GM19240 (cell line): ENCODE data around the gene ABHD16B.
"Not testable (repeated sequence)": the region's sequence is repeated elsewhere in the genome, so short reads cannot be mapped to it uniquely, and the experiment has no call there.

ENCODE experiments used
- DNase-seq: peaks from one replicate; pipeline ENCODE4 v3.0.0; 2011; ENCODE audit warnings: low spot score; ENCODE audit not compliant: insufficient read length

Gene ABHD16B

DNA sequence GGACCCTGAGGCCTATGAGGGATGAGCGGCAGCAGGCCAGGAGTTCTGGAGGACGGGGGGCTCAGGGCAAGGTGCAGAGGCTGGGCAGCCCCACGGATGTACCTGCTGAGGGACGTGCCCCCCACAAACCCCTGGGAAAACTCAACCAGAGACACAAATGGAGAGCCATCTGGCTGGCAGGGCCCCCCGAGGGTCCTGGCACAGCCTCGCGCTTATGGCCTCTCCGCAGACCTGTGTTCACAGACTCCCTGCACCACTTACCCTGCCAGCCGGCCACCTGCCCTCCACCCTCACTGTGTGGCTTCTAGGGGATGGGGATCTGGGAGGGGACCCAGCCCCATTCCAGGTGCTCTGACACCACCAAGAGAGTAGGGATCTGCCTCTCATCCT lies 26.8 kb upstream of the ABHD16B start:
- DNase-seq = no peak

DNA sequence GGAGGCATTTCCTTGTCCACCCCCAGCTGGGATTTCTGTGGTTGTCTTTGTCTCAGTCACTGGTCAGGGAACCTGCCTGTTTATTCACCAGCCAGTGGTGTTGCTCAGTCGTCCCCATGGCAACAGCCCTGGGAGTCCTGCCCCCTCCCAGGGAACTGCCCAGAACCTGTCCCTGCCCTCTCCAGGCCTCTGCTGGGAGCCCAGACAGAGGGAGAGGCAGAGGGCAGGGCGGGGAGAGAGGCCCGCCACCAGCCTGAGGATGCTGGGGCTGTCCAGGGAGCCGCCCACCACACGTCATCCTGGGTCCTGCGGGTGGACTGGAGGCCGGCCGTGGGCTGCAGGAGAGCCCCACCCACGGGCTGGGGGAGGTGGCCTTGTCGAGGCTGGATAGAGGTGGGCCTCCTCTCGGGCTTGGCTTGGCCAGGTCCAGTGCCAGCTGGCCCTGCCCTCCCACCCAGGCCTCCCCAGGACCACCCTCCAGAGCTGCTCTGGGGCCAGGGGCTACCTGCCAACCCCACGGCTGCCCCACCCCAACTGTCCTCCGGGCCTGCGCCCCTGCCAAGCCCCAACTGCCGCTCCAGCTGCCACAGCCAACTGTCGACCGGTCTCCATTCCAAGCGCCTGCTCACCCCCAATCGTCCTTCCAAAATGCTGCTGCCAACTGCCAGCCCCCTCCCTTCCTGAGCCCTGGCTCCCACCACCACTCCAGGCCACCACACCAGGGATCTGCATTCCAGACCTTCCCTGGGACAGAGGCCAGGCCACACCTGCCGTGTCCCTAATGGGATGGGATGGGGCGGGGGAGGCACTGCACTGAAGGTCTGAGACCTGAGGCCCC lies 26.1 kb upstream of the ABHD16B start:
- no peak for DNase-seq

DNA sequence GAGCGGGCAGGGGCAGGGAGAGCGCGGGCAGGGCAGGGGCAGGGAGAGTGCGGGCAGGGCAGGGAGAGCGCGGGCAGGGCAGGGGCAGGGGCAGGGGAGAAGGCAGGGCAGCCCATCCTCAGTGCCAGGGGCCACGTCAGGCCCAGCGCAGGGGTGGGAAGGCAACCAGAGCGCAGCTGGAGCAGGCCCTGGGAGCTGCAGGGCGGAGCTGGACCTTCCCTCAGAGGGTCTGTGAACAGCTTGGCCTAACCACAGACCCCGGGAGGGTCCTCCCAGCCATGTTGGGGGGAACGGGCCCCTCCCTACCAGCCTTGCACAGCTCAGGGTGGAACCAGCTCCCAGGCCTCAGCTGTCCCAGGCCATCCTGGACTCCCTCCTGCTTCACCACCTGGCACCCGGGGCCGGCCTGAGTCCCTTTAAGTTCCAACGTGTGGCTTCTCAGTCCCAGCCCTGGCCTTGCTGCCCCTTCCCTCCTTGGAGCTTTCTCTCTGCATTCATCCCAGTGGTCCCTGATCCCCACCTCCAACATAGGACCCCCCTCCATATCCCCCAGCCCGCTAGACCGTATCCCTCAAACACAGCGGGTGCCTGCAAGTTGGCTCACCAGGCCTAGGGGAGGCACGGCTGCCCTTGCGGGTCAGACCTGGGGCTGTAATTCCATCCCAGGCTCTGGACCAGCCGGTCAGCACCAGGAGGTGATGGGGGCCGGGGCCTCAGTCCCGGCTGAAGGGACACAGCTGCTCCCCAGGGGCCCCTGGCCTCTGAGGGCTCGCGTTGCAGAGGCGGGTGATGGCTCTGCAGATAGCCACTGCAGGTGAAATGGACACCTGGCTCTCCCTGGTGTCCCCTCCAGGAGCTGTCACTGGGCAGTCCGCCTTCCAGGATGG lies 24.6 kb upstream of the ABHD16B start:
- no peak for DNase-seq

DNA sequence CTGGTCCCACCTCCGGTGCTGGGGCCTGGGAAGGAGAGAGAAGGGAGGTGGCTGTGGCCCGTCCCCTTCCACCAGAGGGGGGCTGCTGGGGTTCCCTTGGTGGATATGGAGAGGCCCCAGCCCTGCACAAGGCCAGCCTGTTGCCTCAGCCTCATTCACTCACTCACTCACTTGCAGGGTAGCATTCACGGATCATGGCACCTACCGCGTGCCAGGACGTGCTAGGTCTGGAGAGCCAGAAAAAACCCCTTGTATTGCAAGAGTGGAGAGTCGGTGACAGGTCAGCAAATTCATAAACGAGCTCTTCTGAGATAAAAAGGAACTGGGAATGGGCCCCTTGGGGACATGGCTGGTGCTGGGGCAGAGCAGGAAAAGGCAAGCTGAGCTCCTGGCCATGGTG lies 23.8 kb upstream of the ABHD16B start:
- DNase-seq = no peak

DNA sequence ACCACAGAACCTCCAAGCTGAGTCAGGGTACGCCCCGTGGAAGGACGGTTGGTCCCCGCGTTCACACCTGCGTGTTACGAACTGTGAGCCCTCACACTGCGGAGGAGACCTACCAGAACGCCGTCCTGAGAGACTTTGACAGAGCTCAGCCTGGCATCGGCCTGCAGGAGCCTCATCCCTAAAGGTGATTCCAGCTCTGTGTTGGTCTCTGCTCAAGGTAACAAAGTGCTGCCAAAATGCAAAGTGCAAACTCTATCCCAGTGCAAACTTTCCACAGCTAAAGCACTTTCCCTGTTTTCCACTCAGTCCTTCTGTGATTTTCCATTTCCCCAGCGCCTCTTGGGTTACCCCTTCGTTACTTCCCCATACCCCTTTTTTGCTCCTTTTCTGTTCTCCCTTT lies 21.7 kb upstream of the ABHD16B start:
- no peak for DNase-seq

DNA sequence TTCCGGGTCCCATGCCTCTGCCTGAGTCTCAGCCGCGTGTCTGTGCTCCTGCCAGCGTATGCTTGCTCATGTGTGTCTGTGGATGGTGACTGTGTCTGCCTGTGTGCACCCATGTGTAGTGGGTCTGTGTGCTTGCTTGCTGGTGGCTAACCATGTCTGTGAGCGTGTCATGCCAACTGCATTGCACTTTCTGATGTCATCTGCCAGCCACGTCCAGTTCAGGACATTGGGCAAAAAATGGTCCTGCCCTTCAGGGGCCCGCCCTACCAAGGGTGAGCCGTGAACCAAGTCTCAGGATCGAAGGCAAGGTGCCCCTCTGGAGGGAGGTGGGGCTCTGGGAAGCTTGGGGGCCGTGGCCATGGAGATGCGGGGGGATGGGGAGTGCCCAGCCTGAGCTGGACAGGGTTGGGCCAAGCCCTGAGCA lies 20.9 kb upstream of the ABHD16B start:
- no peak for DNase-seq

DNA sequence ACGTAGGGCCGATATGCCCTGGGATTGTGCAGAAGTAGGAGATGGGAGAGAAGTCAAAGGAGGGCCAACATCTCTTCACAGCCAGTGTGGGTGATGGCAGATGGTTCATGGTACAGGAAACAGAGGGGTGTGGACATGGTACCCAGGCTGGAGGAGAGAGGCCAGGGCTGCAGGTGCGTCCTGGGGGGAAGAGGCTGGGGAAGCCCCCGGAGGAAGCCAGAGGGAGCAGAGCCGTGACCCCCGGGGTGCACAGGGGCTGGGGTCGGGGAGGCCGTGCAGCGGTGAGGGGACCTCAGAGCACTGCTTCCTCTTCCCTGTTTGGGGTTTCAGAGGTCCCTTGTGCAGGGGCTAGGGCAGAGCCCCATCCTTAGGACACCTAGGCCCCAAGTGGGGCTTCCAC lies 19.0 kb upstream of the ABHD16B start:
- DNase-seq = no peak

DNA sequence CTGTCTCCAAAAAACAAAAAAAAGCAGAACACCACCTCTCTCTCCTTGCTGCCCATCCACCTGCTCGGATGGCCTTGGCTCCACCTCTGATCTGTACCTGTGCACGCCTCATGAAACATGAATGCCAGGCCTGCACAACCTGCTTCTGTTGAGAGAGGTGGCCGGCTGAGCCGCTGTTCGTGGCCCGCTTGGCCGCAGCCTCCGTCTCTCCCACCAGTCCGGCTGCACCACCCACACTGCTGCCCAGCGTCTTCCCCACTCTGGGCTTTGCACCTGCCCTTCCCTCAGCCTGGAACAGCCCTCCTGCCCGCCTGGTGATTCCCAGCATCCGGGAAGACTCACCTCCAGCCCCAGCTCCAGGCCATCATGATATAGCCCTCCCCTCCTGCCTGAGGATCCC lies 18.1 kb upstream of the ABHD16B start:
- no peak for DNase-seq

DNA sequence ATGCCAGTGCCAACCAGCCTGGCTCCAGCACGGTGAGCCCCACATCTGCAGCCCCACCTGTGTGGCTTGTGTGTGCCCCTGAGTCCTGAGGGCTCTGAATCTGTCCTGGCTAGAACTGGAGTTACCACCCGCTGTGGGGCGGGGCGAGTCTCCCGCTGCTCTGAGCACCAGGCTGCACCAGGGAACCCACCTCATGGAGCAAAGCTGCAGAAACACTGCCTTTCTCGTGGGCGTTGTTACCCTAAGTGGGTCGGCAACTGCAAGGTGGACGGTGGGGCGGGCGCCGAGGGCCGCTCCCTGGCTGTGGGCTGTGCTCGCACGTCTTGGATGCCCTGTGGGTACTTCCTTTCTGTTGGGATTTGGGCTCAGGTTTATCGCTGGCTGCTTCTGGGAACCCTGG lies 17.5 kb upstream of the ABHD16B start:
- no peak for DNase-seq

DNA sequence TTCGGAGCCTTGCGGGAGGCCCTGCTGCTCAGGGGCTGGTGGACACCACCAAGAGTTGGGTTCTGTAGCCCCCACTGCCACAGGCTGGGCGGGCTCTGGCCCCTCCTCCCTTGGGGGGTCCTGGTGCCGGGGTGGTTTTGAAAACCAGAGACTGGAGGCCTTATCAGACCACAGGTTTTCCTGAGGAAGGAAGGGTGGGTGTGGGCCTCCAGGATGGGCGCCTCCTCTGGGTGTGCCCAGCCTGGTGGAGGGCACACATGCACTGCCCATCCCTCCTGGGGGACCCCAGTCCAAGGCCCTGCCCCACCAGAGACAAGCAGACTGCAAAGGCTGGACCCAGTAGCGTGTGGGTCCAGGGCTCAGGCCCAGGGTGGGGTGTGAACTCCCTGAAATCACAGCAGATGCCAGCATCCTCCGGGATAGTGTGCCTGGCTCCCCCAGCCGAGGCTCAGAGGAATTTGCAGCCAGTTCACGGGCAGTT lies 16.7 kb upstream of the ABHD16B start:
- no peak for DNase-seq

DNA sequence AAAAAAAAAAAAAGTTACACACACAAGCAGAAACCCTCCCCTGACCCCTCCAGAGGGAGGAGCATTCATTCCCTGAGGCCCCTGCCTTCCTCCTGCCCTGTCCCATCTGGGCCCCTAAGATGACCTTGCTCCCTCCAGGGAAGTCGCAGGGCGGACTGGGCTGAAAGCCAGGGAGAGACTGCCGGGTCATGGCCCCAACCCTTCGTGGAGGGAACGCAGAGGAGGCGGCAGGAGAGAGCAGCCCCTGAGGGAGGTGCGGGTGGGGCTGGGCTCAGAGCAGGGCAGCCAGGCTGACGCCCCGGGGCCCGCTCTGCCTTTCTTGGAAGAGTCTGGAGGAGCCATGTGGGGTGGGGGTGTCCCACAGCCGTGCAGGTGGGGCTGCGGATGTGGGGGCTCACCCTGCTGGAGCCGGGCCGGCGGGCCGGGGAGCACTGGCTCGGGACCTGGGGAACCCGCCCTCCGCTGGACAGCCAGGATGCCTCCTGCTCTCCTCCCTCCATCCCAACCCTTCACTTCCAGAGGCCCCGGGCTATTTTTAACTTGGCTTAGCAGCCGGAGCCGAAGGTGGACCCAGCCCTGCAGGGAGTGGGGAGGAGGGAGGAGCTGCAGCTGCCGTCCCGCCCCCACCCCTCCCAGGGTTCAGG lies 15.0 kb upstream of the ABHD16B start:
- DNase-seq = no peak

DNA sequence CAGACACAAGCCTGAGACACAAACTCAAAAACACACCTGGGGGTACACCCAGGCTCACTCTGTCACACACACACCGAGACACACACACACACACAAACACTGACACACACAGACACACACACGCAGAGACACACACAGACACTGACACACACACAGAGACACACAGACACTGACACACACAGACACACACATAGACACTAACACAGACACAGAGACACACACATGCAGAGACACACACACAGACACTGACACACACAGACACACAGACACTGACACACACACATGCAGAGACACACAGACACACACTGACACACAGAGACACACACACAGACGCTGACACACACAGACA lies 14.4 kb upstream of the ABHD16B start:
- DNase-seq = no peak

DNA sequence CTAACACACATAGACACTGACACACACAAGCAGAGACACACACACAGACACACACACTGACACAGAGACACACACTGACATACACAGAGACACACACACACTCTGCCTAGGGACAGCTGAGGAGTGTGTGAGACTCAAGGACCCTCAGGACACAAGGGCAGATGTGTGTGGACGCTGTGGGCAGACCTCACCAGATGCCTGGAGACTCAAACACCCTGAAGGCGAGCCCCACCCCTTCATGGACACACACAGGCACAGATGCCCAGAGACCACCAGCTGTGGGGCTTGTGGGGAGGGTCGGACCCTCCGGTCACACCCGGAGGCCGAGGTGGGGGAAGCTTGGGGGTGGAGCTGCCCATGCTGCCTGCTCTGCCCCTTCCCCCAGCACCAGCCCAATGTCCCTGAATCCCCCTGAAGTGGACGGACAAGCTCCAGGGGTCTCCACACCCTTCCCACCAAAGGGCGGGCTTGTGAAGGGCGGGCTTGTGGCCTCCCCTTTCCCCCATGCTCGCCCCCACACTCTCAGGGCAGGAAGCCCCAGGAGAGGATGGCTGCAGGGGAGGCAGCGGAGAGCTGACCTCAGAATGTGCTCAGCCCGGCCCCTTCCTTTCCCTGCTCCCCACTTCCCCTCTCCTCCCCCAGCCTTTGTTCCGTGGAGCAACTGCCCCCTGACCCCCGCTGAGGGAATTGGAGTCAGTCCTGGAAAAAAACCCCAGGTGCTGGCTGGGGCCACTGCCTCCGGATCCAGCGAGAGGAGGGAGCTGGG lies 13.9 kb upstream of the ABHD16B start:
- no peak for DNase-seq

DNA sequence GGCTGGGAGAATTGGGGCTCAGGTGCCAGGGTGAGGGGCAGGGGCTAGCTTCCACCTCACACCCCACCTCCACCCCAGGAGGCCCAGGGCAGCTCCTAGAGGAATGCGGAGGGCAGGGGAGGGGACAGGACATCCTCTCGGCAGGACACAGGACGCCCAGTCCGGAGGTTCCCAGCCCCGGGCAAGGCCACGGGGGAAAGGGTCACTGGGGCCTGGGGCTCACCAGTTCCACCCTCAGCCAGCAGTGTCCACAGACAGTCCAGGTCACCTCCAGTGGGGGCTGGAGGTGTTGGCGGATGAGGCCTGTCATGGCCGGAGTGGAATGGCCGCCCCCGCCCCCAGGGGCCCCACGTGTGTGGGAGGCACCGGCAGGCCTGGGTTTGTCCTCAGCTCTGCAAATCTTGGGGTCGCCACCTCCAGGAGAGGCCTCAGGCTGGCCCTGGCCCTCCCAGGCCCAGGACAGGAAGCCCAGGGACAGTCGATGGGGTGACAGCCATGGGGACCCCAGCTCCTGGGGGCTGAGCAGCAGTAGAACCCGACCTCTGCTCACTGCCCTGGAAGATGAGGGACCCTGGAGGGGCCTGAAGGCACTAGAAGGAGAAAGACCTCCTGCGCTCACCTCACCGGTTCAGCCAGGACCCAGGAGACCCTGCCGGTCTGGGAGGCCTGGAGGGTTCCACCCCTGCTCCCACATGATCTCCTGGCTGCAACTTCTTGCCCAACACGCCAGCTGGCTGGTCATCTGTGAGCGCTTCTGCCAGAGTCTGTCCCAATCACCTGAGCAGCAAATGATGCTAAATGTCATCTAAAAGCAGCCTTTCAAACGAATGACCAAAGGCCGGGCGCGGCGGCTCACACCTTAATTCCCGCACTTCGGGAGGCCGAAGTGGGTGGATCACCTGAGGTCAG lies 13.0 kb upstream of the ABHD16B start:
- DNase-seq = no peak

DNA sequence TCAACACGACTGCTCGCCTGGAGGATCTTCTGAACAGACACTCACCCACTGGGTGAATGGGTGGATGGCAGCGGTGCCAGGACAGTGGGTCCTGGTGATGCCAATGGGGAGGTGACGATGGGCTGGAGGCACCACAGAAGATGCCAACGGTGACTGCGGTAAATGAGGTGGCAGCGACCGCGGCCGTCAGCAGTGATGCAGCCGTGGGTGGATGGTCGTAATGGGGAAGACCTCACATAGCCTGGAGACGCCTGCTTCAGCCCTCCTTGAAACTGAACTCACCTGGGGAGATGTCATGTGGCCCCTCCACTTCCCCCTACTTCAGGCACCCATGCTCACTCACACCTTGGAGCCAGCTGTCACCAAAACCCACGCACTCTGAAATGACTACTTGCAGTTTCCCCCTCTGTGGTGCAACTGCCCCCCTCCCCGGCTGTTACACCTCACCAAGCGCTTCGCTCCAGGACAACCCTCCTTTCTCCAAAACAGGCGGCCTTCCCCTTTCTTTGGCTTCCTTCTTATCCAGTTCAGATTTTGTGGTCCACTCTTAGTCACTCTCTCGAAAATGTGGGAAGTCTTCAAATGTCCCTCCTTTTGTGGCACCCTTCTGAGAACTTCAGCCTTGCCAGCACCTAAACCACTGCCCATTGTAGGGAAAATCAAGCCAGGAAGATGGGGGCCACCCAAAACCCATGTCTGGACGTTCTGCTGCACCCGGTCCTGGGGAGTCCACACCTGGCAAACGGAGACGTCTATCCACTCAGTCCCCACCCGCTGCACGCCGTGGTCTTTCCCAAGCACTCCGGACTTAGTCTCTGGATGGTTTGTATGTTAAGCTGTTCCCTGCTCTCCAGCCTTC lies 10.4 kb upstream of the ABHD16B start:
- DNase-seq = peak; percentile 99

DNA sequence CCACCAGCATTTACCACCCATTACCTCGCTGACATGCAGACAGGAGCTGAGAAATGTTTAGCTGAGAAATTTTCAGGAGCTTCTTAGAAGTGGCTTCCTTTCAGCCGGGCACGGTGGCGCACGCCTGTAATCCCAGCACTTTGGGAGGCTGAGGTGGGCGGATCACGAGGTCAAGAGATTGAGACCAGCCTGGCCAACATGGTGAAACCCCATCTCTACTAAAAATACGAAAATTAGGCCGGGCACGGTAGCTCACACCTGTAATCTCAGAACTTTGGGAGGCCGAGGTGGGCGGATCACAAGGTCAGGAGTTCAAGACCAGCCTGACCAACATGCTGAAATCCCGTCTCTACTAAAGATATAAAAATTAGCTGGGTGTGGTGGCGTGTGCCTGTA lies 9.8 kb upstream of the ABHD16B start:
- not testable (repeated sequence) for DNase-seq

DNA sequence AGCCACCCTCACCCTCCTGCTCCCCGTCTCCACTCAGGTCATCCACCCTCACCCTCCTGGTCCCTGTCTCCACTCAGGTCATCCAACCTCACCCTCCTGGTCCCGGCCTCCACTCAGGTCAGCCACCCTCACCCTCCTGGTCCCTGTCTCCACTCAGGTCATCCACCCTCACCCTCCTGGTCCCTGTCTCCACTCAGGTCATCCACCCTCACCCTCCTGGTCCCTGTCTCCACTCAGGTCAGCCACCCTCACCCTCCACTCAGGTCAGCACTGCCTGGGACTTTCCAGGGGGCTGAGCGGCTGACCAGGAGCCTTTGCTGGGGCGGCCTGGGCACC lies 7.6 kb upstream of the ABHD16B start:
- DNase-seq = not testable (repeated sequence)

DNA sequence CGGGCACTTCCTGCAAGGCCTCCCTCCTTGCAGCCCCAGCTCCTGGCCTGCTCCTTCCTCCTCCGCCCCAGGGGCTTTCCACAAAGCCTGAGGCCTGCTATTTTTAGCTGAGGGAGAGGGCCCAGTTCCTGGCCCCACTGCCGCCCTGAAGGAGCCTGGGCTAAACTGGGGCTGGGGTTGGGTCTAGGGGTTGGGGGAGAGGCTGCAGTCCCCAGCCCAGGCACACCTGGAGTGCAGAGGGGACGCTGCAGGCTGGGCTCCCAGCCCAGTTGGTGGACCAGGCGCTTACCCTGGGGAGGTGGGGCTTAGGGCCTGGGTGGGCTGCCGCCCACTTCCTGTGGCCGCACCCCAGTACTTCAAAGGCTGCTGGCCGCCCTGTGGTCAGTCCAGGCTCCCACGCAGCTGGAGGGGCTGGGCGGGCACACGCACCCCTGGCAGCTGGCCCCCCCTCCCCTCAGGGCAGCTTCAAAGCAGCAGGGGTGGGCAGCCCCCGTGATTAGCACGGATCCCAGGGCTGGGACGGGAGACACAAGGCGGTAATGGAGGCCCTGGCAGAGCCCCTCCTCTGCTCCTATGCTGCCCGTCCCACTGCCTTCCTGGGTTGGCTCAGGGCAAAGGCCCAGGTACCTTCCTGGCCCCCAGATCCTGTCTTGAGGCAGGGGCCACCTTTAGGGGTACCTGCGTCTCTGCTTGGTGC lies 7.1 kb upstream of the ABHD16B start:
- DNase-seq = no peak
